ENCODE measurements around the gene EMC1.
A peak's percentile ranks its signal among the peaks of the same experiment; 100 is the strongest.

EMC1 gene

DNA sequence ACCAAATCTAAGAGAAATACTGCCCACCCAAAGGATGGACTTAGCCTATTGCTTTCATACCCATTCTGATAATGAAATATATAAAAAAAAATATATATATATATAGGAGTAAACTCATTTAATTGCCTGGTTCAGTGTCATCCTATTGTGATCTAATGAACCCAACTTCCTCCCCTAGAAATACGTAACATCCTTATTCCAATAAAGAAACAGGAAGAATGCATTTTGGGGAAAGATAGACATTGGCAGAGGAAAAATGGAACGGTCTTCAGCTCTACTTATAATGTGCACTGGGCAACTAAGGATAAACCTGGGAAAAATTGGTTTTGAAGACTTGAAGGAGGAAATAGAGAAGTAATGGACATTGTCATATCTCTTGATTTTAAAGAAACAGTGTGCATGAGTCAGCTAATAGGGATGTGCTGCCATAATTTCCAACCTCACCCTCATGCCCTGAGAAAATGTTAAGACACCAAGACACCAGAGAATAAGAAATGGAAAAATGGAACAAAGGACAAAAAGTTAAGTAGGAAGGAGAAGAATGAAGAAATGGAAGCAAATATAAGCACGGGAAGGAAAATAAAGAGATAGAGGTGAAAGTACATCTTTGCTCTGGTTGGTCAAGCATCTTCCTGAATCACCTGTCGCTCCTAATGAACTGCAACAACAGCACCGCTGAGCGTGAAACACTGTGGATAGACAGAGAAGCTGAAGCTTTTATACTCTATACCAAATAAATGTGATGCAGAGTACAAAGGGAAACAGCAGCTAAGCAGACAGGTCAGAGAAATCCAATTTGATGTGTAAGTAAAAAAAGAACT lies 46.7 kb downstream of the EMC1 start:
- peaks cover 7 to 32% of the 10 kb centered on the region in 2 experiments for H3K36me3 ChIP-seq (ENCODE audit: control insufficient read depth in 2 of 2, insufficient read depth in 1 of 2, low read length in 2 of 2)
- POLR2A ChIA-PET: interaction anchor here (0.5 kb wide), 1 partner anchor 296 kb away, joined by 3 read pairs; no protein-coding TSS in a partner anchor
- H3K9me3 ChIP-seq (ENCODE audit: control insufficient read depth, insufficient read depth, low read depth, low read length): no peaks in the 10 kb centered on the region
- peaks cover 3% of the 10 kb centered on the region for H3K4me1 ChIP-seq (ENCODE audit: control insufficient read depth, insufficient read depth, low read length)
- TF ChIP-seq, protein P1, sequence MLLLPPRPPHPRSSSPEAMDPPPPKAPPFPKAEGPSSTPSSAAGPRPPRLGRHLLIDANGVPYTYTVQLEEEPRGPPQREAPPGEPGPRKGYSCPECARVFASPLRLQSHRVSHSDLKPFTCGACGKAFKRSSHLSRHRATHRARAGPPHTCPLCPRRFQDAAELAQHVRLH (tag by site-specific recombination; IDR thresholded peaks at IDR 0.05): no peak
- TF ChIP-seq ZNF248 (tag by site-specific recombination; IDR thresholded peaks at IDR 0.05) (no peak), ZNF132 (tag by site-specific recombination; IDR thresholded peaks at IDR 0.05; ENCODE audit: borderline replicate concordance) (no peak), ZNF48 (tag by site-specific recombination; IDR thresholded peaks at IDR 0.05) (no peak), ZNF600 (tag by site-specific recombination; IDR thresholded peaks at IDR 0.05) (0 out of 2 replicates have a peak, but pooled peaks have one; percentile 16), ZNF366 (tag by site-specific recombination; conservative IDR thresholded peaks at IDR 0.05) (0 out of 2 replicates have a peak, but pooled peaks have one; percentile 15), SCRT1 (tag by site-specific recombination; IDR thresholded peaks at IDR 0.05; ENCODE audit: borderline replicate concordance) (peak; percentile 95), ZNF404 (tag by site-specific recombination; IDR thresholded peaks at IDR 0.05) (no peak), ZNF155 (tag by site-specific recombination; IDR thresholded peaks at IDR 0.05) (no peak), ZNF623 (tag by site-specific recombination; IDR thresholded peaks at IDR 0.05) (no peak), ZNF549 (tag by site-specific recombination; IDR thresholded peaks at IDR 0.05) (no peak), HOXD13 (CRISPR knock-in tag; IDR thresholded peaks at IDR 0.05; ENCODE audit: borderline replicate concordance) (no peak), YY2 (tag by site-specific recombination; IDR thresholded peaks at IDR 0.05) (no peak), ZFP3 (tag by site-specific recombination; IDR thresholded peaks at IDR 0.05; ENCODE audit: low read depth) (no peak), SCRT2 (tag by site-specific recombination; IDR thresholded peaks at IDR 0.05) (peak; percentile 98), ZNF174 (tag by site-specific recombination; IDR thresholded peaks at IDR 0.05) (no peak), ZBTB8A (tag by site-specific recombination; IDR thresholded peaks at IDR 0.05) (no peak)
- TF ChIP-seq, protein P2, sequence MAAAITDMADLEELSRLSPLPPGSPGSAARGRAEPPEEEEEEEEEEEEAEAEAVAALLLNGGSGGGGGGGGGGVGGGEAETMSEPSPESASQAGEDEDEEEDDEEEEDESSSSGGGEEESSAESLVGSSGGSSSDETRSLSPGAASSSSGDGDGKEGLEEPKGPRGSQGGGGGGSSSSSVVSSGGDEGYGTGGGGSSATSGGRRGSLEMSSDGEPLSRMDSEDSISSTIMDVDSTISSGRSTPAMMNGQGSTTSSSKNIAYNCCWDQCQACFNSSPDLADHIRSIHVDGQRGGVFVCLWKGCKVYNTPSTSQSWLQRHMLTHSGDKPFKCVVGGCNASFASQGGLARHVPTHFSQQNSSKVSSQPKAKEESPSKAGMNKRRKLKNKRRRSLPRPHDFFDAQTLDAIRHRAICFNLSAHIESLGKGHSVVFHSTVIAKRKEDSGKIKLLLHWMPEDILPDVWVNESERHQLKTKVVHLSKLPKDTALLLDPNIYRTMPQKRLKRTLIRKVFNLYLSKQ (tag by site-specific recombination; IDR thresholded peaks at IDR 0.05; ENCODE audit: borderline replicate concordance): no peak
- no peak overlapping the region for H3K4me3 ChIP-seq (ENCODE audit: low read depth, low read length)
- CTCF ChIA-PET: interaction anchor here (0.7 to 1.0 kb wide), 3 partner anchors 97 to 500 kb away, joined by 3 to 5 read pairs (median 3); no protein-coding TSS in a partner anchor
- H3K27ac ChIP-seq (ENCODE audit: extremely low read depth, low read depth, low read length): no peak overlapping the region

DNA sequence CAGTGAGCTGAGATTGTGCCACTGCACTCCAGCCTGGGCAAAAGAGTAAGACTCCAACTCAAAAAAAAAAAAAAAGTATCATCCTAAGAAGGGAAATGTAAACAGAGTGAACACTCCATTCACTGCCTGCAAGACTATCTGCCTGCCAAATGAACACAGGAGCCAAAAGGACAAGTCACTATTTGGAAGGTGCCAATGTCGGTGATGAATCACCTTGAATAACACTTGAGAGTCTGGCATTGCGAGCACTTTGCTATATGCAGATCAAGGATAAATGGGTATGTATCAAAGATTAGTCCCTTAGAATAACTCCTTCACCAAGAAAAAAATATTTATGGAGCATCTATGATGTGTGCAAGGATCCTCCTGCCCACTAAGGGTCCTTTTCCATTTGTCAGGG lies 47.9 kb downstream of the EMC1 start:
- CTCF ChIA-PET: interaction anchor here (0.7 kb wide), 1 partner anchor 96 kb away, joined by 3 read pairs; no protein-coding TSS in a partner anchor
- POLR2A ChIA-PET: no interaction called here
- H3K9me3 ChIP-seq (ENCODE audit: control insufficient read depth, insufficient read depth, low read depth, low read length): no peaks in the 10 kb centered on the region
- peaks cover 3% of the 10 kb centered on the region for H3K4me1 ChIP-seq (ENCODE audit: control insufficient read depth, insufficient read depth, low read length)
- H3K27ac ChIP-seq (ENCODE audit: extremely low read depth, low read depth, low read length): no peak overlapping the region
- TF ChIP-seq PRDM1 (tag by site-specific recombination; IDR thresholded peaks at IDR 0.05) (0 out of 2 replicates have a peak, but pooled peaks have one; percentile 20), ZNF366 (tag by site-specific recombination; conservative IDR thresholded peaks at IDR 0.05) (0 out of 2 replicates have a peak, but pooled peaks have one; percentile 14), ZIC2 (tag by site-specific recombination; IDR thresholded peaks at IDR 0.05) (no peak), SP3 (tag by site-specific recombination; IDR thresholded peaks at IDR 0.05) (no peak), FEZF1 (tag by site-specific recombination; IDR thresholded peaks at IDR 0.05) (peak; percentile 93), ZNF571 (tag by site-specific recombination; IDR thresholded peaks at IDR 0.05) (no peak), ZNF600 (tag by site-specific recombination; IDR thresholded peaks at IDR 0.05) (peak; percentile 60)
- TF ChIP-seq, protein P3, sequence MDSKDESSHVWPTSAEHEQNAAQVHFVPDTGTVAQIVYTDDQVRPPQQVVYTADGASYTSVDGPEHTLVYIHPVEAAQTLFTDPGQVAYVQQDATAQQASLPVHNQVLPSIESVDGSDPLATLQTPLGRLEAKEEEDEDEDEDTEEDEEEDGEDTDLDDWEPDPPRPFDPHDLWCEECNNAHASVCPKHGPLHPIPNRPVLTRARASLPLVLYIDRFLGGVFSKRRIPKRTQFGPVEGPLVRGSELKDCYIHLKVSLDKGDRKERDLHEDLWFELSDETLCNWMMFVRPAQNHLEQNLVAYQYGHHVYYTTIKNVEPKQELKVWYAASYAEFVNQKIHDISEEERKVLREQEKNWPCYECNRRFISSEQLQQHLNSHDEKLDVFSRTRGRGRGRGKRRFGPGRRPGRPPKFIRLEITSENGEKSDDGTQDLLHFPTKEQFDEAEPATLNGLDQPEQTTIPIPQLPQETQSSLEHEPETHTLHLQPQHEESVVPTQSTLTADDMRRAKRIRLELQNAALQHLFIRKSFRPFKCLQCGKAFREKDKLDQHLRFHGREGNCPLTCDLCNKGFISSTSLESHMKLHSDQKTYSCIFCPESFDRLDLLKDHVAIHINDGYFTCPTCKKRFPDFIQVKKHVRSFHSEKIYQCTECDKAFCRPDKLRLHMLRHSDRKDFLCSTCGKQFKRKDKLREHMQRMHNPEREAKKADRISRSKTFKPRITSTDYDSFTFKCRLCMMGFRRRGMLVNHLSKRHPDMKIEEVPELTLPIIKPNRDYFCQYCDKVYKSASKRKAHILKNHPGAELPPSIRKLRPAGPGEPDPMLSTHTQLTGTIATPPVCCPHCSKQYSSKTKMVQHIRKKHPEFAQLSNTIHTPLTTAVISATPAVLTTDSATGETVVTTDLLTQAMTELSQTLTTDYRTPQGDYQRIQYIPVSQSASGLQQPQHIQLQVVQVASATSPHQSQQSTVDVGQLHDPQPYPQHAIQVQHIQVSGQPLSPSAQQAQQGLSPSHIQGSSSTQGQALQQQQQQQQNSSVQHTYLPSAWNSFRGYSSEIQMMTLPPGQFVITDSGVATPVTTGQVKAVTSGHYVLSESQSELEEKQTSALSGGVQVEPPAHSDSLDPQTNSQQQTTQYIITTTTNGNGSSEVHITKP (tag by site-specific recombination; IDR thresholded peaks at IDR 0.05): peak; percentile 68
- no peak overlapping the region for H3K4me3 ChIP-seq (ENCODE audit: low read depth, low read length)
- peaks cover 17 to 44% of the 10 kb centered on the region in 2 experiments for H3K36me3 ChIP-seq (ENCODE audit: control insufficient read depth in 2 of 2, insufficient read depth in 1 of 2, low read length in 2 of 2)

All from HEK293 (cell line).